DMS153 (cell line): Measurements from ENCODE around the gene DVL1.
A peak's percentile ranks its signal among the peaks of the same experiment; 100 is the strongest.

ENCODE experiments used
- DNase-seq: peaks from one replicate; lab custom pipeline; 2025; lab: John Stamatoyannopoulos, UW

The DVL1 gene

GRCh38 chr1:1296070-1297061, 52.9 kb downstream of the DVL1 start:
- DNase-seq: no peak

- DNase-seq: no peak
Observed at GRCh38 chr1:1295154-1295923, 53.9 kb downstream of the DVL1 start.

- DNase-seq: no peak
Observed at GRCh38 chr1:1294250-1294890, 54.8 kb downstream of the DVL1 start.

- DNase-seq: no peak
Observed at GRCh38 chr1:1293263-1294249, 55.7 kb downstream of the DVL1 start.

GRCh38 chr1:1292851-1293250, 56.4 kb downstream of the DVL1 start:
- DNase-seq: no peak

- DNase-seq: no peak
Observed at GRCh38 chr1:1292442-1292779, 56.8 kb downstream of the DVL1 start.

GRCh38 chr1:1291548-1292441, 57.4 kb downstream of the DVL1 start:
- peak; percentile 93 for DNase-seq

GRCh38 chr1:1291023-1291528, 58.1 kb downstream of the DVL1 start:
- DNase-seq: peak; percentile 61

- peak; percentile 58 for DNase-seq
Observed at GRCh38 chr1:1290238-1290731, 58.9 kb downstream of the DVL1 start.

GRCh38 chr1:1287288-1288110, 61.7 kb downstream of the DVL1 start:
- no peak for DNase-seq

GRCh38 chr1:1286313-1287261, 62.6 kb downstream of the DVL1 start:
- DNase-seq: no peak

- DNase-seq: peak; percentile 19
Observed at GRCh38 chr1:1285611-1286311, 63.5 kb downstream of the DVL1 start.
